GM12878 (cell line): ENCODE results near the gene CNTNAP5. TPM values are rescaled to one million over a fixed set of nuclear protein-coding genes. Genes with fewer than 3 reads are reported as not detected.

Experiments used
- ATAC-seq: fragments of 200-7000 bp; cut with Tn5 transposase; 3 replicates; pipeline ENCODE4 v1.9.1; 2020; ENCODE audit warnings: mild to moderate bottlenecking, moderate library complexity
- BruUV-seq: library from RNA; stranded (reverse); fragments of 400-500 nt; replicated peaks from 2 replicates; lab custom pipeline; 2021; lab: Mats Ljungman, UMichigan
- CTCF ChIA-PET: fragments of 300-600 bp; sonication (Branson Sonifier 250); formaldehyde crosslinking; extraction: SDS; loops from one replicate; lab custom pipeline; 2021; ENCODE audit warnings: inconsistent platforms; lab: Yijun Ruan, JAX
- POLR2A ChIA-PET: fragments of 350-600 bp; formaldehyde crosslinking; extraction: SDS; loops from one replicate; lab custom pipeline; 2021; ENCODE audit warnings: inconsistent platforms; lab: Charles Lee
- RAD21 ChIA-PET: fragments of 300-600 bp; sonication (Branson Sonifier 250); formaldehyde crosslinking; loops from one replicate; lab custom pipeline; 2023; ENCODE audit warnings: antibody characterized with exemption; ENCODE audit not compliant: unreplicated experiment; lab: Charles Lee
- SMC1A ChIA-PET: fragments of 300-600 bp; sonication (Branson Sonifier 250); formaldehyde crosslinking; loops from one replicate; lab custom pipeline; 2023; ENCODE audit not compliant: unreplicated experiment, uncharacterized antibody; lab: Charles Lee
- DNase-seq: peaks from one replicate; pipeline ENCODE4 v3.0.0-alpha.2; 2011; ENCODE audit warnings: low read depth, low spot score
- FAIRE-seq: peaks from 3 replicates; lab custom pipeline; 2011; peaks lifted over from hg19 to GRCh38; lab: Jason Lieb, UNC
- H2AFZ ChIP-seq: 2 replicates; pipeline ENCODE4 v1.6.0; 2011; ENCODE audit warnings: low read depth, low read length, control low read depth; ENCODE audit not compliant: control insufficient read depth
- H3K27ac ChIP-seq: 2 replicates; pipeline ENCODE4 v1.5.1; 2011; ENCODE audit warnings: control low read depth; ENCODE audit not compliant: control insufficient read depth, insufficient read depth
- H3K27me3 ChIP-seq, 2 experiments: replicated peaks in 1 of 2; 2 replicates each; pipeline versions ENCODE4 v1.6.0 to v1.6.1; 2011; ENCODE audit warnings: low read length in 1 of 2; ENCODE audit not compliant: control insufficient read depth in 2 of 2, insufficient read depth in 2 of 2
- H3K36me3 ChIP-seq, 2 experiments: 2 replicates each; pipeline ENCODE4 v1.5.1; 2011; ENCODE audit warnings: low read length in 1 of 2; ENCODE audit not compliant: control insufficient read depth in 2 of 2, insufficient read depth in 2 of 2
- H3K4me1 ChIP-seq: 2 replicates; pipeline ENCODE4 v1.6.1; 2011; ENCODE audit warnings: mild to moderate bottlenecking, low read length, moderate library complexity, mixed read lengths; ENCODE audit not compliant: control insufficient read depth, insufficient read depth
- H3K4me2 ChIP-seq: 2 replicates; pipeline ENCODE4 v1.6.0; 2011; ENCODE audit warnings: control low read depth; ENCODE audit not compliant: control insufficient read depth, insufficient read depth
- H3K4me3 ChIP-seq: fragments of 200-600 bp; sonication (generic); 2 replicates; pipeline ENCODE4 v1.5.1; 2016
- H3K79me2 ChIP-seq: 2 replicates; pipeline ENCODE4 v1.6.0; 2011; ENCODE audit warnings: low read length; ENCODE audit not compliant: control insufficient read depth, insufficient read depth
- H3K9ac ChIP-seq: 2 replicates; pipeline ENCODE4 v1.8.0; 2011; ENCODE audit warnings: low read length, control low read depth, mixed read lengths; ENCODE audit not compliant: control insufficient read depth, insufficient read depth
- H3K9me3 ChIP-seq: replicated peaks from 3 replicates; pipeline ENCODE4 v1.5.1; 2011; ENCODE audit warnings: mild to moderate bottlenecking, low read length; ENCODE audit not compliant: control insufficient read depth, insufficient read depth
- H4K20me1 ChIP-seq: 2 replicates; pipeline ENCODE4 v1.6.0; 2011; ENCODE audit not compliant: control insufficient read depth, insufficient read depth
- ASH2L ChIP-seq: fragments of 300-600, 200-600 bp; sonication (generic); IDR thresholded peaks from 2 replicates; pipeline ENCODE4 v1.6.1; 2017; ENCODE audit warnings: low read depth, mild to moderate bottlenecking, borderline replicate concordance
- BCL11A ChIP-seq: IDR thresholded peaks from 2 replicates; pipeline ENCODE4 v1.6.1; 2011; ENCODE audit warnings: low read depth, low read length
- CREM ChIP-seq: IDR thresholded peaks from 2 replicates; pipeline ENCODE4 v1.6.1; 2014; ENCODE audit warnings: antibody characterized with exemption, low read depth
- EP300 ChIP-seq, 2 experiments: fragments of 150-350 bp in 1 of 2; IDR thresholded peaks; 2 replicates each; pipeline ENCODE4 v1.6.1; 2011 to 2012; ENCODE audit warnings: low read depth in 2 of 2, low read length in 2 of 2, borderline replicate concordance in 1 of 2, improper control_type of control experiment in 1 of 2, inconsistent platforms in 1 of 2; ENCODE audit not compliant: control insufficient read depth in 1 of 2
- GATAD2B ChIP-seq: fragments of 450-650 bp; conservative IDR thresholded peaks from 2 replicates; pipeline ENCODE4 v1.6.1; 2017; ENCODE audit warnings: low read depth, mild to moderate bottlenecking, moderate library complexity
- MEF2A ChIP-seq: IDR thresholded peaks from 2 replicates; pipeline ENCODE4 v1.6.1; 2011; ENCODE audit warnings: low read depth, mild to moderate bottlenecking, low read length, moderate library complexity; ENCODE audit not compliant: insufficient read depth
- POLR2AphosphoS5 ChIP-seq: IDR thresholded peaks from 2 replicates; pipeline ENCODE4 v1.6.1; 2011; ENCODE audit warnings: mild to moderate bottlenecking, low read length, inconsistent platforms
- STAT1 ChIP-seq: fragments of 450-650 bp; conservative IDR thresholded peaks from 2 replicates; pipeline ENCODE4 v1.6.1; 2014; ENCODE audit warnings: antibody characterized with exemption, mild to moderate bottlenecking
- USF1 ChIP-seq: IDR thresholded peaks from 2 replicates; pipeline ENCODE4 v1.6.1; 2011; ENCODE audit warnings: borderline replicate concordance, low read depth, mild to moderate bottlenecking, moderate library complexity, mixed read lengths, low read length; ENCODE audit not compliant: insufficient read depth; ENCODE audit errors: extremely low read length
- YBX1 ChIP-seq: fragments of 450-650 bp; IDR thresholded peaks from 2 replicates; pipeline ENCODE4 v1.6.1; 2016; ENCODE audit warnings: antibody characterized with exemption
- YY1 ChIP-seq: IDR thresholded peaks from 2 replicates; pipeline ENCODE4 v1.6.1; 2011; ENCODE audit warnings: low read depth, mild to moderate bottlenecking, low read length
- ZBTB40 ChIP-seq: fragments of 450-650 bp; IDR thresholded peaks from 2 replicates; pipeline ENCODE4 v1.6.1; 2016; ENCODE audit warnings: mild to moderate bottlenecking, moderate library complexity, borderline replicate concordance
- ZNF384 ChIP-seq: IDR thresholded peaks from 2 replicates; pipeline ENCODE4 v1.6.1; 2012; ENCODE audit warnings: low read depth, mild to moderate bottlenecking, low read length, improper control_type of control experiment, borderline replicate concordance
- ZSCAN29 ChIP-seq: fragments of 450-650 bp; IDR thresholded peaks from 2 replicates; pipeline ENCODE4 v1.6.1; 2017; ENCODE audit warnings: mild to moderate bottlenecking, moderate library complexity
- ZZZ3 ChIP-seq: IDR thresholded peaks from 2 replicates; pipeline ENCODE4 v1.6.1; 2011; ENCODE audit warnings: low read depth; ENCODE audit not compliant: control insufficient read depth, insufficient read length
- WGBS: methylation state at CpG from one replicate; pipeline ENCODE4 v1.1.6; 2016; ENCODE audit warnings: low lambda C conversion rate; ENCODE audit not compliant: insufficient replicate concordance, insufficient coverage; ENCODE audit errors: missing lambda C conversion rate; 5-methylcytosine and 5-hydroxymethylcytosine counted together
- in situ Hi-C: fragments of 300-500 bp; cut with MboI; formaldehyde crosslinking; loops from 9 replicates; pipeline ENCODE4 v1.14.3; 2018; ENCODE audit warnings: mixed read lengths
- intact Hi-C: fragments of 100-400 bp; cut with micrococcal nuclease; formaldehyde crosslinking; loops from one replicate; pipeline ENCODE4 v1.14.2; 2022; ENCODE audit not compliant: unreplicated experiment
- polyA plus RNA-seq, 11 experiments: library from polyadenylated mRNA; depleted of rRNA in 4 of 11; unstranded in 6 of 11; stranded (reverse) in 5 of 11; fragments of >200 nt; fragmentation: Nextera tagmentation in 4 of 11; fragmentation: Illumina TruSeq in 1 of 11; extraction: Ambion mirVana in 4 of 11; extraction: Trizol in 1 of 11; gene quantifications; 1 replicate in 1 of 11; 2 replicates in 10 of 11; pipeline versions ENCODE4 v1.2.1 to v1.2.3, GENCODE V29; 2011 to 2016; ENCODE audit warnings: inconsistent platforms in 2 of 11, missing spikeins in 2 of 11, low read depth in 1 of 11
- total RNA-seq, 4 experiments: library from RNA; depleted of rRNA in 3 of 4; stranded (reverse); fragments of >200 nt in 3 of 4; fragmentation: Illumina TruSeq in 1 of 4; extraction: Trizol in 1 of 4; gene quantifications; 2 replicates each; pipeline versions ENCODE4 v1.2.1 to v1.2.3, GENCODE V29; 2013 to 2021

The CNTNAP5 gene
- total and polyA plus RNA-seq, 10 of the 15 experiments (the other 5 are each of a cell fraction or from before 2014, with no cell fraction given), result not detected

GRCh38 chr2:124120246-124120645, 95.2 kb downstream of the CNTNAP5 start:
- no peak overlapping the region for H2AFZ ChIP-seq

GRCh38 chr2:124121106-124121505, 96.0 kb downstream of the CNTNAP5 start:
- H3K36me3 ChIP-seq, result no peaks in the 10 kb centered on the region
- no peak overlapping the region for H3K4me2 ChIP-seq
- H2AFZ ChIP-seq, result no peak overlapping the region
- WGBS, result 18% methylated on average over 5 of the region's 5 CpGs
- in situ Hi-C loops (no loop called here), intact Hi-C loops (no loop called here)
- no peak overlapping the region for H3K9ac ChIP-seq
- no peak overlapping the region for H3K4me3 ChIP-seq
- BruUV-seq, result no TSS peak
- no peak for FAIRE-seq
- no peak for ATAC-seq
- ChIA-PET RAD21 (no interaction called here), CTCF (no interaction called here), SMC1A (no interaction called here), POLR2A (no interaction called here)
- no peaks in the 10 kb centered on the region for H3K27me3 ChIP-seq
- H3K9me3 ChIP-seq, result no peaks in the 10 kb centered on the region
- no peaks in the 10 kb centered on the region for H4K20me1 ChIP-seq
- DNase-seq, result no peak
- no peaks in the 10 kb centered on the region for H3K4me1 ChIP-seq
- no peak overlapping the region for H3K27ac ChIP-seq
- H3K79me2 ChIP-seq, result no peaks in the 10 kb centered on the region
- TF ChIP-seq GATAD2B (no peak), POLR2AphosphoS5 (no peak), YBX1 (no peak), MEF2A (no peak), STAT1 (no peak), ZBTB40 (no peak), CREM (no peak), USF1 (no peak), ASH2L (no peak), ZSCAN29 (no peak), EP300 (IDR thresholded peaks at IDR 0.05; ENCODE audit: borderline replicate concordance in 1 of 2, control insufficient read depth in 1 of 2, low read depth in 2 of 2, low read length in 2 of 2) (no peak), YY1 (no peak)

More at GRCh38 chr2:124120246-124120645, 95.2 kb downstream of the CNTNAP5 start:
- in situ Hi-C loops, result no loop called here
- SMC1A ChIA-PET, result no interaction called here
- DNase-seq (no peak), FAIRE-seq (no peak), ATAC-seq (no peak)
- POLR2A ChIA-PET, result no interaction called here
- RAD21 ChIA-PET, result no interaction called here
- Histone ChIP-seq H3K79me2 (no peaks in the 10 kb centered on the region), H4K20me1 (no peaks in the 10 kb centered on the region), H3K9me3 (no peaks in the 10 kb centered on the region), H3K36me3 (no peaks in the 10 kb centered on the region), H3K4me1 (no peaks in the 10 kb centered on the region), H3K4me2 (no peak overlapping the region), H3K4me3 (no peak overlapping the region), H3K27me3 (no peaks in the 10 kb centered on the region), H3K9ac (no peak overlapping the region), H3K27ac (no peak overlapping the region)
- CTCF ChIA-PET, result no interaction called here
- TF ChIP-seq BCL11A (no peak), MEF2A (no peak), ZZZ3 (no peak), ZNF384 (no peak)
- WGBS, result 35% methylated on average over 1 of the region's 1 CpG
- BruUV-seq, result no TSS peak
- intact Hi-C loops, result no loop called here
